GM12874 (cell line): ENCODE data around the gene EPHB2.

Experiments used
- CTCF ChIP-seq: IDR thresholded peaks from 2 replicates; pipeline ENCODE4 v1.5.1; 2011; ENCODE audit warnings: low read depth, mild to moderate bottlenecking, control low read depth, low read length, moderate library complexity; ENCODE audit not compliant: insufficient read depth

The EPHB2 gene

GRCh38 chr1:22949822-22950331 is 239.2 kb downstream of the EPHB2 start:
- no peak for TF ChIP-seq CTCF

- TF ChIP-seq CTCF = no peak
Observed at GRCh38 chr1:22951796-22952195, 241.2 kb downstream of the EPHB2 start.

GRCh38 chr1:22952694-22953056 is 242.0 kb downstream of the EPHB2 start:
- TF ChIP-seq CTCF = no peak

- no peak for TF ChIP-seq CTCF
Observed at GRCh38 chr1:22953057-22953739, 242.6 kb downstream of the EPHB2 start.

GRCh38 chr1:22953740-22954141 is 243.1 kb downstream of the EPHB2 start:
- TF ChIP-seq CTCF = no peak

- no peak for TF ChIP-seq CTCF
Observed at GRCh38 chr1:22955146-22955545, 244.5 kb downstream of the EPHB2 start.

GRCh38 chr1:22957066-22957465 is 246.4 kb downstream of the EPHB2 start:
- TF ChIP-seq CTCF = no peak
